GM10266 (cell line): ENCODE measurements around the gene TMCC1.

Experiments
- DNase-seq: peaks from one replicate; pipeline ENCODE4 v3.0.0; 2012; ENCODE audit errors: extremely low spot score
- CTCF ChIP-seq: IDR thresholded peaks from 2 replicates; pipeline ENCODE4 v1.5.1; 2012; ENCODE audit warnings: mild to moderate bottlenecking, low read depth; ENCODE audit not compliant: control insufficient read depth, insufficient read depth; ENCODE audit errors: missing control alignments

Gene TMCC1

DNA sequence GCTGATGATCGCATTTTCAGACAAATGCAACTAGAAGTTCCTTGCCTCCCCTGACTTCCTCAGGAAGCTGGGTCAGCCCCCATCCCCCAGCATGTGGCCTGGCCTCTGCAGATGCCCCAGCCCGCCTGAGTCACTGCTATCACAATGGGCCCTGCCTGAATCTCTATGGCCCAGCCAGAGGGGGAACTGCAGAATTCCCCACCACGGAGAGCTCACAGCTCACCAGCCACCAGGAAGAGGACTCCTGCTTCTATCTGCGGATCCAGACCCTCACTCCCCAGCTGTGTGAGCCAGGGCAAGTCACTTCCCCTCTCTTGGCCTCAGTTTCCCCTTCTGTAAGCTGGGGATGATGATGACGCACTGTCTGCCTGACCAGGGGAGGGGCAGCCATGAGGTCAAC is 293.9 kb downstream of the TMCC1 start:
- no peak for TF ChIP-seq CTCF
- DNase-seq: no peak

- DNase-seq: no peak
- TF ChIP-seq CTCF: no peak
These were observed 294.4 kb downstream of the TMCC1 start for GRCh38 chr3:129599073-129599472.

GRCh38 chr3:129598484-129598883 is 295.0 kb downstream of the TMCC1 start:
- no peak for TF ChIP-seq CTCF
- DNase-seq: no peak

DNA sequence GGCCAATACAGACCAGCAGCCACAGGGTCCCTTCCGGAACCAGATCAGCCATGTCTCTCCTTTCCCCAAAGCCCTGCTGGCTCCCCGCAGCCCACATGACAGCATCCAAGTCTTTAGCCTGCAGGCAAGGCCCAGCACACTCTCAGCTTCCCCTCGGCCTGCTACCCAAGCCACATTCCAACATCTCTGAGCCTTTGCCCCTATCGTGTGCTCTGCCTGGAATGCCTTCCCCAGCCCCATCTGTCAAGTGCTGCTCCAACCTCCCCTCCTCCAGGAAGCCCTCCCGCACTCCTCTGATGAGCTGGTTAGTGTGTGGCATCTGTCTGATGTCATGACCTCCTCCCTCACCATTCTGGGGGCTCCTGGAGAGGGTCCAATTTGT is 295.5 kb downstream of the TMCC1 start:
- no peak for DNase-seq
- no peak for TF ChIP-seq CTCF
